Anterior cingulate cortex (tissue), 58 donors: ENCODE data around the gene KCNB1.

ENCODE experiments used
- DNase-seq, 58 donors: peaks; one replicate each; lab custom pipeline; 2025; lab: John Stamatoyannopoulos, UW

The KCNB1 gene

GRCh38 chr20:49503176-49503575 lies 20.7 kb upstream of the KCNB1 start:
- DNase-seq: no peak

- no peak for DNase-seq
Measured at GRCh38 chr20:49501917-49502316, 19.4 kb upstream of the KCNB1 start.

DNA sequence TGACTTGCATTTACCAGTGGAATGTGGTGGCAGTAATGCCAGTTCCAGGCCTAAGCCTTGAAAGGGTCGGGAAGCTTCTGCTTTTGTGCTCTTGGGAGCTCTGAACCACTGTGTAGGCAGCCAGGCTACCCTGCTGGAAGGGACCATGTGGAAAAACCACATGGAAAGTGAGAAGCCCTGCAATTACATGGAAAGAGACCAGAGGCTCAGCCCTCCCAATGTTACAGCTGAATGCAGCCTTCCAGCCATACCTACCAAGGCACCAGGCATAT lies 14.9 kb upstream of the KCNB1 start:
- DNase-seq: no peak

DNA sequence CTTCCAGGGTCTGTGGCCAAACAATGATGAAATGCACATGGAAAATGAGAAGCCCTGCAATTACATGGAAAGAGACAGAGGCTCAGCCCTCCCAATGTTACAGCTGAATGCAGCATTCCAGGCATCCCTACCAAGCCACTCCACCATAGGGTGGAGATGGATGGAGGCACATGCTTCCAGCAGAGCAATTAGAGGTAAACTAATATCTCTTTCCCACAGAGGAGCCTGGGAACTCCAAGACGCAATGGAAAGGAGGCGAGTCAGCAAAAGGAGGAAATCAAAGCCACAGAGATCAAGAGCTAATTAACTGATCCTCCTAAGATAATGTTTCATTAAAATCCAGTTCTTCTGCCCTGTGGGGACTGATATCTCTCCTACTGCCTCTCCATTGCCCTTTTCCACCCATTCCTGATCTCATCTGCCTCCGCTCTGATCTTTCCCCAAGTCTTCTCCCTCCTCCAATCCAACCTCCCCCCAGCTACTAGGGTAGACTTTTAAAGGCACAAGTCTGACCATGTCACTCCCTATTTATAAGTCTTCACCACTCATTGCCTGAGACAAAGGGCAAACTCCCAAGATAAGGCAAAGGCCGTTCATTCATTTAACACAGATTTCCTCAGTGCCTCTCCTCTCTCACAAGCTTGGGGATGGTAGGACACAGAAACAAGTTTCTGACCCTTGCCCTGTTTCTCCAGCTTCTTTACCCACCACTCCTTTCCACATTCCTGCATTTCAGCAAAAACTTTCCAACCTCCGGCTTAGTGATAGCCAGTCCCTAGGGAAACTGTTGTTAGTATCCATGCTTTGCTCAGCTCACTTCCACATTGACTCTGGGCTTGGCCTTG lies 14.3 kb upstream of the KCNB1 start:
- DNase-seq: no peak

DNA sequence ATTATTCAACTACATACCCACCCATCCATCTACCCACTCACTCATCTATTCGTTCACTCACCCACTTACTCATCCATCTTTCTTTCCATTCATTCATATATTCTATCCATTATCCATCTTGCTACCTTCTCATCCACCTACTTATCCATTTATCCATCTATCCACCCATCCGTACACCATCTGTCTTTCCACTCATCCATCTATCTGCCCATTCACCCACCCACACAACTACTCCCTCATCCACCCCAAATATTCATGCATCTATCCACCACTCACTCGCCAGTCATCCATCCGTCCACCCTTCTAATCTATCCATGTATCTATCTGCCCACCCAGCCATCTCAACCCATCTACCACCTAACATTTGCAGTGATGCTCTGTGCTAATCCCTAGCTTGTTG lies 13.6 kb upstream of the KCNB1 start:
- DNase-seq: no peak

DNA sequence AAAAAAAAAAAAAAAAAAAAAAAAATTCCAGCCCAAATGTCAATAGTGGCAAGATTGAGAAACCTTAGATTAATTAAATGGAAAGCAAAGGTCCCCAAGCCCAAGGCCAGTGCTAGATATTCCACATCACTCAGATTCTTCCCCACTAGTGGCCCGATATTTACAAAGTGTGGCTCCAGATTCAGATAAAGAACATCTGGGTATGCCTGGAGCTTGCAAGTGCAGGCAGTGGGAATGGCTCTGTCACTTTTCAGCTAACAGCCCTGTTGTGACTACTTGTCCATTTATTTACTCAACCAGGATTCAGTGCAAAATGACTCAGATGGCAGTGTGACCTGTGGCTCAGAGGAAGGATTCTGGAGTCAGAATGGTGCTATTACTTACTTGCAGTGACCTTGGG lies 8.2 kb upstream of the KCNB1 start:
- DNase-seq: no peak

DNA sequence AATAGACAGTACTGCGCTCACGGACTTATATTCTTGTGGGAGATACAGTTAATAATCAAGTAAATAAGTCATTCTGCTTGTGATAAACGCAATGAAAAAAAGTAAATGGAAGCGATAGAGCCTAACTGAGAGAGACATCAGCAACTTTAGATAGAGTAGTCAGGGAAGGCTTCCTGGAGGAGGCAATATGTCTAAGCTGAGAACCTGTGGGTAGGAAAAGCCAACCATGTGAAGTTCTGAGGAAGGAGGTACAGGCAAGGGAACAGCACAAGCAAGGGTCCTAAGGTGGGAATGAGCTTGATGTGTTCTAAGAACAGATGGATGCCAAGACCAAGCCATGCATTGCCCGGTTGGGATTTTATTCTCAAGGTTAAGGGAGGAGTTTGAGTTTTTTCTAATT lies 7.2 kb upstream of the KCNB1 start:
- no peak for DNase-seq

- DNase-seq: no peak
Measured at GRCh38 chr20:49486064-49486463, 3.6 kb upstream of the KCNB1 start.

GRCh38 chr20:49485563-49485962 lies 3.1 kb upstream of the KCNB1 start:
- no peak for DNase-seq

- peak in 54 of 58 donors; percentile 32 to 90 (median 61) for DNase-seq
Measured at GRCh38 chr20:49484180-49485140, 2.0 kb upstream of the KCNB1 start.

DNA sequence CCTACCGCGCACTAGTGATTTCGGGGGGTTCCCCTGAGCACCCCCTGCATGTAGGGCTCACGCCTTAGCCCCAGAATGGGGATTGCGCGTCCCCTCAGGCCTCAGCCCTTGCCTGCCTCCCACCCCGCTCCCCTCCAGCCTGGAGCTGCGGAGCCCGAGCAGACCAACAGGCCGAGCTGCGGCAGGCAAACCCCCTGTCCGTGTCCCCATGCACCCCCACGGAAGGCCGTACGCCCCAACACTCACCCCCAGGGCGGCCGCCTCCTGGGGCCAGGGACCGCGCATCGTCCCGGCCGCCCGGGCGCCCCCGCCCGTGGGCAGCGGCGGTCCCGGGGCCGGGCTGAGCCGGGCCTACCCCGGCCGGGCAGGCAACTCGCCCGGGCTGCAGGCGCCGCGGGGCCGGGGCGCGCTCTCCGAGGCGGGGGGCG lies 1.2 kb upstream of the KCNB1 start:
- peak in 2 of 58 donors; percentile 22 to 29 for DNase-seq

DNA sequence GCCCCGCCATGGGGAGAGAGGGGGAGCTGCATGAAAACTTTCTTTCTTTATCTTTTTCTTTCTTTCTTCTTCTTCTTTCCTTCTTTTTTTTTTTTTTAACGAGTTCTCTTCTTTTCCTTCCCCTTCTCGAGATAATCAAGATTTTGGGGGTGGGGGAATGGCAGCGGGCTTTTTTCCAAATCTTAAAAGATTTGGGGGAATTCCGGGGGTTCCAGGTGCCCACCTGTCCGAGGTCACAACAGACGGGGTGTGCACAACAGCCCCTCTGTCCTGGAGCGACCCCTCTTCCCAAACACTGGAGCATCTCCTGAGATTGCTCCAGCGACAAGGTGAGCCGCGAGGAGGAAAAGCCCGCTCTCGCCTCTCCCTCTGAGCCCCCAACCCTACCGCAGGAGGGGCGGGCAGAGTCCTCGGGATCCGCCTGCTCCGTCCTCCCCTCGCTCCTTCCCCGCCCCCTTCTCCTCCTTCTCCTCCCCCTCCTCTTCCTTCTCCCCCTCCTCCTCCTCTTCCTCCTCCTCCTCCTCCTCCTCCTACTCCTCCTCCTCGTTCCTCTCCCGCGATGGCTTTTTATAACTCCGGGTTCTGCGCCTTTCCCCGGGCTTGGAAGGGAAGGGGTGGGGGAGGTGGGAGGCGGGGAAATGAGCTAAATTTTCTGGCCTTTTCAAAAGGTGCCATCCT lies 689 bp upstream of the KCNB1 start:
- DNase-seq: peak in 1 of 58 donors; percentile 13

GRCh38 chr20:49482173-49482572 lies 295 bp downstream of the KCNB1 start:
- no peak for DNase-seq

DNA sequence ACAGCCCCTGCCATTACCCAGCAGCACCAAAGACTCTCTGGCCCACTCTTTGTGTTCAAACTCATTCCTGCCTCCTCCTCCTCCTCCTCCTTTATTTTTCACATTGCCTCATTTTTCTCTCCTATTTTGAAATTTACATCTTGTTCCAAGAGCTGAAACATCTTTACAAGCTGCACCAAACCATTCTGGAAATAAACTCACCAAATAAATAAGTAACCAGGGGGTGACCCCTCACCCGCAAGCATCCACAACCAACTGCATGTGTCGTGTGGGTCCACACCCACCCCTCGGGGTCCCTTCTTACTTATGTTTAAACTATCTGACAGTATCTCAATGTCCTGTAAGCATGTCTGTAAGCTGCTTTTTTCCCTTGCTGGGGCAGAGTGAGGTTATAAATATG lies 1.4 kb downstream of the KCNB1 start:
- DNase-seq: no peak

DNA sequence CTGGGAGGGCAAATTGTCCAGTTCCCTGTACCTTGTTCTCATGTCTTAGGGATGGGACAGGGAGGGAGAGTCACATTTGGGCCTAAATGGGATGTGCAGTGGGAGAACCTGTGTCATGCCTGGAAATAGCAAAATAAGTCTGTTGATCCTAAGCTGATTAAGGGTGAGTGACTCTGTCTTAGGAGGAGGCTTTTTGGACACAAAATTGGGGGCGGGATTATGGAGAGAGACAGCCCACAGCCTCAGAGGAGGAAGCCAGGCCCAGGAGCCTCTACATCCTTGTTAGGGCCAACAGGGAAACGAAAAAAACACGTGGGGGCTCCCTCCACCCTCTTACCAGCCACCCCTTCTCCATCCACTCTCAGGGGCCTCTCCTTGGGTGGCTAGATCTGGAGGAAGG lies 2.2 kb downstream of the KCNB1 start:
- no peak for DNase-seq

DNA sequence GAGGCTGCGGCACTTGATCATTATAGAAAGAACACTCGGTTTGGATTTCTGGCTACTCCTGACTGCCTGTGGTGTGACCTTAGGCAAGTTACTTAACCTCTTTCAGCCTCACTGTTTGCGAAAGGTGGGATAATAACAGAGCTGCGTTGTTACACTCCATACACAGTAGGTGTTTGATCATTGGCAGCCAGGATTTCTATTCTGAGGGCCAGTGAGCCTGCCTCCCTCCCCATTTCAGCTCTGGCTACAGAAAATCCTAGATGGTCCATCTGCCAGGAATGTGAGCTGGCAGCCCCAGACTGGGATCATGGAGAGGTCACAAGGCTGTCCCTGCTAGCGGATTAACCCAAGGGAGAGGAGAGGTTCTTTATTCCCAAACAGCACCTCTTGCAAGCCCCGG lies 2.7 kb downstream of the KCNB1 start:
- peak in 2 of 58 donors; percentile 8 to 16 for DNase-seq

DNA sequence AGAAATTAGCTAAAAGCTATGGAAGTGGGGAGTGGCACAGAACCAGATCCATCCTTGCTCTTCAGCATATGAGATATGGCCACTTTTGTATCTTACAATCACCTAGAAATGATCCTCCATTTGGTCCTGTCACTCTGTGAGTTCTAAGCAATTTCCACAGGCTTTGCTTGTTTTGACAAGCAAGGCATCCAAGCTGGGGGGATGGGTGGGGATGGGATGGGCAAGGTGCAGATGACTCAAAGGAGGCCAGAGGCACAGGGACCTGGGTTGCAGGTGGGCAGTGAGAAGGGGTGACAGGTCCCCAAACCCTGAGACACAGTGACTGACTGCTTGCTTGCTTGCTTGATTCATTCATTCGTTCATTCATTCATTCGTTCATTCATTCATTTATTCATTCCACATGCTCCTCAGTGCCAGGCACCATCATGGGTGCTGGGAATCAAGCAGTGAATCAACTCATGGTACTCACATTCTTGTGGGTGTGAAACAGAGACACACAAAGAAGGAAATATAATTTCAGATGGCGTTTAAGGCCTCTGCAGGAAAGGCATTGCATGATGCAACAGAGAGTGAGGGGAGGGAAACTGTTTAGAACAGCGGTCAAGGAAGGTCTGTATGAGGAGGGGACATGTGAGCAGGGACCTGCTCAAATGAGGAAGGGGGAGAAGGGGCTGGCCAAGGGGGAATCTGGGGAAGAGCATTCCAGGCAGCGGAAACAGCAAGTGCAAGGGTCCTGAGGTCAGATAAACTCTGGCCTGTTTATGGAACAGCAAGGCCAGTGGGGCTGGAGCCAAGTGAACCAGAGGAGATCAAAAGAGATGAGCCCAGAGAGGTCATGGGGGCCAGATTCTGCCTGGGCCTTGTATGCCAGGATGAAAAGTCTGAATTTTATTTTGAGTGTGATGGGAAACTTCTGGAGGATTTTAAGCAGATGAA lies 3.4 kb downstream of the KCNB1 start:
- DNase-seq: no peak

- DNase-seq: no peak
Measured at GRCh38 chr20:49478266-49478665, 4.2 kb downstream of the KCNB1 start.

- no peak for DNase-seq
Measured at GRCh38 chr20:49477200-49477599, 5.3 kb downstream of the KCNB1 start.

DNA sequence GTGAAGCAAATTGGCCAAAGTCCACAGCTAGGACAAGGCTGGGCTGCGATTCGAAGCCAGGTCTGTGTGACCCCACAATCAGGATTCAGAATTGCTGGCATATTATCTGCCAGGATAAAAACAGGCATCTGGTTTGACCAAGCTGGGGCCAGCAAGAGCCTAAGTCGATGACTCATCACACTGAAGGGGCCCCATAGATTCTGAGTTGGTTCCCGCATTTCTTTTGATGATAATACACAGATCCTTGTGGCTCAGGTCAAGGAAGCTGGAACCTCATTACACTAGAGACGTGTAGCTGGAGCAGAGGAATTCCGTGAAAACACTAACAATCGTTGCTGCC lies 6.5 kb downstream of the KCNB1 start:
- DNase-seq: no peak
